ENCODE measurements around the gene ZRANB3.

ZRANB3 gene

GRCh38 chr2:135246711-135247270 lies 284.2 kb downstream of the ZRANB3 start:
- no peak for DNase-seq

- no peak for DNase-seq
Measured at GRCh38 chr2:135245071-135245470, 285.9 kb downstream of the ZRANB3 start.

DNA sequence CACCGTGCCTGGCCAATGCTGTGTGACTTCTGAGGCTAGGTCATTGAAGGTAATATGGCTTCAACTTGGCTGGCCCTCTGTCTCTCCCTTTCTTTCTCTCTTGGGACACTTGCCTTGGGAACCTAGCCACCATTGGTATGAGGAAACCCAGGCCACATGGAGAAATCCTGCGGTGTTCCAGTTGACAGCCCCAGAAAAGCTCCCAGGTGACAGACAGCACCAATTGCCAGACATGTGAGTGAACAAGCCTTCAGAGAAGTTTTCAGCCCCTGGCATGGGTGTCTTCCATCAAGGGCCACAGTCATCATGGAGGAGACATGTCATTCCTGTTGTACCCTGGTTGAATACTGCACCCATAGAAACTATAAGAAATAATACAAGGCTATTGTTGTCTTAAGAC lies 292.4 kb downstream of the ZRANB3 start:
- DNase-seq, result no peak

GRCh38 chr2:135230150-135230549 lies 300.9 kb downstream of the ZRANB3 start:
- DNase-seq, result no peak

DNA sequence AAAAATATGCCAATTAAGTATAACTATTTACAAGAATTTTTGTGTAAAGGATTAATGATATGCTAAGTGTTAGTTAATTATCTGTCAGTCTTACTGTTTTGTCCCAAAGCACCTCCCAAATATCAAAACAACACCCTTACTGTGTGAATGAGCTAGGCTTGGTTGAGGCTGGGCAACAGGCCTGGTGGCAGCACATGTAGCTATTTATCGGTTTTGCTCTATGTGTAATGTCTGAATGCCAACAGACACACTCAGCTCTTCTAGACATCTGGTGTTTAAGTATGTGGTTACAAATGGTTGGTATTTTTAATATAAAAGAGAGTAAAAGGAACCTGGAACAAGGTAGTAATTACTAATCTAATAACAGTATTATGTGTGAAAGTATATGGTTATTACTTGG lies 303.6 kb downstream of the ZRANB3 start:
- no peak for DNase-seq

- no peak for DNase-seq
Measured at GRCh38 chr2:135226961-135227360, 304.1 kb downstream of the ZRANB3 start.

GRCh38 chr2:135225781-135226180 lies 305.2 kb downstream of the ZRANB3 start:
- DNase-seq, result no peak

- no peak for DNase-seq
Measured at GRCh38 chr2:135219226-135219625, 311.8 kb downstream of the ZRANB3 start.

DNA sequence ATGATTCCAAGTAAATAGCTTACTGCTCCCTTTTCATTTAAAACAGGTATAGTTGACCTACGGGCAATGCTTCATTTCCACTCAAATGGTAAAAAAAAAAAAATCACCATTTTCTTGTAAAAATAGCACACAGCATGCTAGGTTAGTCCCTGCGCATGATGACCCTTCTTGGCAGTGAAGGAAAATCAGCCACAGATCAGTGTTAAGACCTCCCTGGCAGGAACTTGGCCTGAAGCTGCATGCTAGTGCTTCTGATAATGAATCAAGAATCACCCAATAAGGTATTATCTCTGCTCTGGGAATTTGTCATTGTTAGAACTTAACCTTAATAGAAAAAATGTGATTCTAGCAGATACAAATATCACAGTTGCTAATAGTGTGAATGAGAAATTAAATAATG lies 312.6 kb downstream of the ZRANB3 start:
- DNase-seq, result no peak

GRCh38 chr2:135212757-135213156 lies 318.3 kb downstream of the ZRANB3 start:
- DNase-seq, result no peak

DNA sequence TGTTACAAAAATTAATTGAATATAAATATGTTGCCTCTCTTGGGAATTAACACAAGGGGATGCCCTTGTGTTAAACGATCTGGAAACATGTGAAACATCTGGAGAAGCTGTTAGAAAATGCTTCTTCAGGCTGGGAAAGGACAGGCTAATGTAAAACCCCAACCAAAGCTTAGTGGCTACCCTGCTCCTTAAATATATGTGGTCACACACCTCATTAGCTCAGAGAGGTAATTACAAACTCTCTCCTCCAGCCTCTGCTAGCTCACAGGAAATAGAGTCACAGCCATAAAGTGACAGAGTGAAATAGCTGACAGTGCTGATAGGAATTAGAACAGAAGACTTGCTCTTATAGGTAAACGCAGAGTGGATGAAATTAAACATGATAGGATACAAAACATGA lies 323.0 kb downstream of the ZRANB3 start:
- DNase-seq, result no peak

DNA sequence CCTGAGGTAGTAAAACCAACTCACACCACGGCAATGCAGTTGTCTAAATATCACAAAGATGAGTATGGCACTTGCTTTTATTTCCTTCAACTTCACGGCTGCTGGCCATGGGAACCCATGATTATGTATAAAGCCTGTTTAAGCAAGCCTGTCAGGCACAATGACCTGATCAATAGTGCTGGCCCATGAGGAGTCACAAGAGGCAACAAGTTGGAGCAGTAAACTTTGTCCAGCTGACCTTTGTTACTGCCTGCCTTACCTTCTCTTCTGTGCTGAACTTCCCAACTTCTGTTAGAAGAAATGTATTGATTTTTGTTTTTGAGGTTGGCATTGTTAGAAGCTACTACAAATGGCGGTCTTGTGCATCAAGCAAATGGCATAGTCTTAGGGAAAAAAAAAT lies 327.1 kb downstream of the ZRANB3 start:
- no peak for DNase-seq

GRCh38 chr2:135202751-135203150 lies 328.3 kb downstream of the ZRANB3 start:
- DNase-seq, result no peak

DNA sequence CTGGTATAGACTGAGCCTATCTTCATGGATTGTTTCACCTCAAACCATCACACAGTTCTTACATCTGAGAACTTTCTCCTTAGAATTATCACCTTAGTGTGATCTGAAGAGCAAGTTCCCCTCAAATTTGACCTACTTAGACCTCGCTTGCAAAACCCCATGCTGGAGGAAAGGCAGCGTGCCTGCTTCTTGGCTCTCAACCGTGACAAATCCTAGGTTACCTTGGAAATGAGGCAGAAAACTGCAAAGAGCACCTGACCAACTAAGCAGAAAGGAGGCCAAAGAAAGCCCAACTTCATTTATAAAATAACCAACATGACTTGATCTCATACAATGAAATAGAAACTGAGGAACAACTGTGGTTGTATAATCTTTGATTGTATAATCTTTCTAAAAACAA lies 332.5 kb downstream of the ZRANB3 start:
- no peak for DNase-seq

GRCh38 chr2:135190799-135191198 lies 340.2 kb downstream of the ZRANB3 start:
- no peak for DNase-seq

- no peak for DNase-seq
Measured at GRCh38 chr2:135189148-135189547, 341.9 kb downstream of the ZRANB3 start.

GRCh38 chr2:135187270-135187669 lies 343.7 kb downstream of the ZRANB3 start:
- no peak for DNase-seq

GRCh38 chr2:135186054-135186453 lies 345.0 kb downstream of the ZRANB3 start:
- DNase-seq, result no peak

GRCh38 chr2:135183822-135184221 lies 347.2 kb downstream of the ZRANB3 start:
- no peak for DNase-seq

DNA sequence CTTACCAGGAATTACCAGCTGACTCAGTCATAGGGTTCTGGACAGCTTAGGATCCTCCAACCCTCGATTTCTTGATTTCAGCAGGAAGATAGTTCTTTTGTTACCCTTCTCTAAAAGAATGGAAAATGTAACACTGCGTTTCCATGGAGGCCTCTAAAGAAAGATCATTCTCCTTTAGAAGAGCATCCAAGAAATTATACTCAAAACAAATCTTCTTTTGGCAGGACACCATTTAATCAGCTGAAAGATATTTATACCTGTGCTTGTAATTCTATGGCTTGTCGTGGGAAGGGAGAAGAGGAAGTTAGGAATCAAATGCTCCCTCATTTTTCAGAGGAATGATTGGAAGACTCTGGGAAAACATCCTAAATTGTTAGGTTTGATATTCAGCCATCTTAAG lies 348.4 kb downstream of the ZRANB3 start:
- DNase-seq, result no peak

DNA sequence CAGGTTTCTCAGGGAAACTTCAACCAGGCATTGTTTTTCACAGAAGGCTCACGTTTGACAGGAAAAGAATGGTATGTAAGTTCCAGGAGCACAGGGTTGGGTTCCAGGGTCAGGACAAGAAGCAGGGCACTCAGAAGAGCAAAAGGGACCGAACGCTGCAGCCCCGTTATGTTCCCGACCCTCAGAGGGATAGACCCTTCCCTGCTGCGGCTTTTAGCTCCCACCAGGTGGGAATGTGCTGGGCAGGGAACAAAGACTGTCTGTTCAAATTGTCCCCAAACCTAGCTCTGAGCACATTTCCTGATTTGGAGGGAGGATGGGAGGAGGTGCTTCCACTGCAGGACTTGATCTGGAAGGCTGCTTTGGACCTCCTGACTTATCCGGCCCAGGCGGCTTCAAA lies 348.8 kb downstream of the ZRANB3 start:
- no peak for DNase-seq

DNA sequence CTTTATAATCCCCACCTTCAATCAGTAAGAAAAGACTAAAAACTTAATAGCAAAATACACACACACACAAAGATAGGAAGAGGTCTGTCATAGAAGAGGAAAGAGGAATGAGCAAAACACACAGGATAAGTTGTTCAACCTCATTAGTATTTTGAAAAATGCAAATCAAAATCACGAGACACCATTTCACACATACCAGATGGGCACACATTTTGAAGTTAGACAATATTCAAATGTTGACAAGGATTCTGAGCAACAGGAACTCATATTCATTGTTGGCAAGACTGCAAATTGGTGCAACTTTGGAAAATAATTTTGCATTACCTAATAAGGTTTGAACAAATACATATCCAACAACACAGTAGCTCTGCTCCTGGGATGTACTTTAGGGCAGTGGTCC lies 351.3 kb downstream of the ZRANB3 start:
- DNase-seq, result no peak

GRCh38 chr2:135175177-135175576 lies 355.8 kb downstream of the ZRANB3 start:
- DNase-seq, result no peak

- no peak for DNase-seq
Measured at GRCh38 chr2:135174810-135175093, 356.3 kb downstream of the ZRANB3 start.

DNA sequence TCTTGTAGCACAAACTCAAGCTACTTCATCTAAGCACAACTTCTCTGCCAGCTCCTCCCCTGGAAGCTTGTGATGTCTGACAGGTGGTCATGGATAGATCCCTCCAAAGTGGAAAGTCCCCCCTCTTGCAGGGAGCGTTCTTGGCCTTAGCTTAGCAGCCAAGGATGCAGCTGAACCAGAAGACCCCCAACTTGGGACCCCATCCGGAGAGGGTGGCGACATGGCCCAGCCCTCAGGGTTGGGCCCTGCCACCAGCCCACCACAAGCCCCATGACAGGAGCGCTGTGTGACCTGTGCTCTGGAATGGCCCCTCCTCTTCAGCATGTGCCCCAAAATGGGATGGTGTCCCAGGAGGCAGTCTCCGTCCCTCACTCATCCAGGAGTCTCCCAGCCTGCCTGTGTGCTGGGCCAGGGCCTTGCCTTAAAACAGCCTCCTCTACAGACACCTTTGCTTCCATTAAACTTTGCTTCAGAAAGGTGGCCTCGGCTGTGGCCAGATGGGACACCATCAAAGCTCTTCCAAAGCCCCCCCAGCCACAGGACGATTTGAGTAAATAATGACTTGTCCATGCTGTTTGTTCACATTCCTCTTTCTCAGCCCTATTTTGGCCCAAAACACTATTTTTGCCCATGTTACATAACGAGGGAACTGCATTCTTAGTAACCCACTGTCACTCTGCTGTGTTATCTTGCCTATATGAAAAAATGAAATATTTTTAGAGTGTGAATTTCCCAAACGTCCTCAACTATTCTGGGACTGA lies 356.8 kb downstream of the ZRANB3 start:
- no peak for DNase-seq
